Hepatocyte (in vitro differentiated cells): ENCODE results near the gene CUX1.

ENCODE experiments used
- EZH2 ChIP-seq: fragments of 200-600 bp; sonication (generic); IDR thresholded peaks from 2 replicates; pipeline ENCODE4 v1.6.1; 2016; ENCODE audit warnings: antibody characterized with exemption, mild to moderate bottlenecking, borderline replicate concordance
- EZH2phosphoT487 ChIP-seq: fragments of 200-600 bp; sonication (generic); IDR thresholded peaks from one replicate; pipeline ENCODE4 v1.6.1; 2018; ENCODE audit warnings: antibody characterized with exemption, mild to moderate bottlenecking, low read depth, moderate library complexity; ENCODE audit not compliant: unreplicated experiment, severe bottlenecking
- TF ChIP-seq, protein P1 (sequence below): fragments of 200-600 bp; sonication (generic); IDR thresholded peaks from 2 replicates; pipeline ENCODE4 v1.5.1; 2016; ENCODE audit warnings: antibody characterized with exemption, mild to moderate bottlenecking; ENCODE audit not compliant: poor library complexity

- TF ChIP-seq EZH2: no peak
- TF ChIP-seq, protein P1, sequence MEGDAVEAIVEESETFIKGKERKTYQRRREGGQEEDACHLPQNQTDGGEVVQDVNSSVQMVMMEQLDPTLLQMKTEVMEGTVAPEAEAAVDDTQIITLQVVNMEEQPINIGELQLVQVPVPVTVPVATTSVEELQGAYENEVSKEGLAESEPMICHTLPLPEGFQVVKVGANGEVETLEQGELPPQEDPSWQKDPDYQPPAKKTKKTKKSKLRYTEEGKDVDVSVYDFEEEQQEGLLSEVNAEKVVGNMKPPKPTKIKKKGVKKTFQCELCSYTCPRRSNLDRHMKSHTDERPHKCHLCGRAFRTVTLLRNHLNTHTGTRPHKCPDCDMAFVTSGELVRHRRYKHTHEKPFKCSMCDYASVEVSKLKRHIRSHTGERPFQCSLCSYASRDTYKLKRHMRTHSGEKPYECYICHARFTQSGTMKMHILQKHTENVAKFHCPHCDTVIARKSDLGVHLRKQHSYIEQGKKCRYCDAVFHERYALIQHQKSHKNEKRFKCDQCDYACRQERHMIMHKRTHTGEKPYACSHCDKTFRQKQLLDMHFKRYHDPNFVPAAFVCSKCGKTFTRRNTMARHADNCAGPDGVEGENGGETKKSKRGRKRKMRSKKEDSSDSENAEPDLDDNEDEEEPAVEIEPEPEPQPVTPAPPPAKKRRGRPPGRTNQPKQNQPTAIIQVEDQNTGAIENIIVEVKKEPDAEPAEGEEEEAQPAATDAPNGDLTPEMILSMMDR: no peak
- no peak for TF ChIP-seq EZH2phosphoT487
These were observed 297.8 kb downstream of the CUX1 start for GRCh38 chr7:102115181-102115580.
